ENCODE results near the gene CTTNBP2NL. TPM values are rescaled to one million over a fixed set of nuclear protein-coding genes. Genes with fewer than 3 reads are reported as not detected.

The CTTNBP2NL gene
- total and polyA plus RNA-seq, 10 of the 15 experiments (the other 5 are each of a cell fraction or from before 2014, with no cell fraction given): 2.1 to 11.3 (median 5.6) TPM

DNA sequence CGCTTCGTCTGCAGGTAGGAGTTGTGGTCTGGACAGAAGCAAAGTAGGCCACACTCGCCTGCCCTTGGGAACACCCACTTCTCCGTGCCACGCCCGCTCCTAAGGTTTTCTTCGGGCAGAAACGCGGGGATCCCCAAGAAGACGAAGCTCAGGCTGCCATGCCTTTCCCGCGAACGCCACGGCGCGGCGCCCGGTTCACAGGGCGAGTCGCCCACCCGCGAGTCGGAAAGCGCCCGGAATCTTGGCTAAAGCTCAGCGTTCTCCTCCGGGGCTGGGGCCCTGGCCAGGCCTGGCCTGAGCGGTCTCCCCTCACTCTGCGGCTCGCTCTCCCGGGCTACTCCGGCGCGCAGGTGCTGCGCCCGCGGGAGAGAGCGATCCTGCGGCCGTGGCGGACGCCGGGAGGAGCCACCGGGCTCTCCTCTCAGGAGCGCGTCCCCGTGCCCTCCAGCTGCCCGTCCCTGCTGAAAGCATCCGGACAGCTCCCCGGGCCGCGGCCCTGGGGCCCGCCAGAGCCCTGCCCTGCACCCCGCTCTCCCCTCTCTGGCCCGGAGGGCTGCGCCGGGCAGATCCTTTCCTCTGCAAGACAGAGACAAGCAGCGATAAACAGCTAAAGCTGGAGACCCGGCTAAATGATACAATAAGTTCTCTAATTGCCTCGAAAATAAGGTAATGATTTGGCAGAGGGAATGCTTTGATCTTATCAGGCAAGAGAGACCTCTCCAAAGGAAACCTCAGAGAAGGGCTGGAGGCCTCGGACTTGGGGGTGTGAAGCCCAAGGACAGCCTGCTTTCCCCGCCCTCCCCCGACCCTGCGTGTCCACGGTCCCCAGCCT is 106.0 kb downstream of the CTTNBP2NL start (continued):
- TF ChIP-seq, protein P1, sequence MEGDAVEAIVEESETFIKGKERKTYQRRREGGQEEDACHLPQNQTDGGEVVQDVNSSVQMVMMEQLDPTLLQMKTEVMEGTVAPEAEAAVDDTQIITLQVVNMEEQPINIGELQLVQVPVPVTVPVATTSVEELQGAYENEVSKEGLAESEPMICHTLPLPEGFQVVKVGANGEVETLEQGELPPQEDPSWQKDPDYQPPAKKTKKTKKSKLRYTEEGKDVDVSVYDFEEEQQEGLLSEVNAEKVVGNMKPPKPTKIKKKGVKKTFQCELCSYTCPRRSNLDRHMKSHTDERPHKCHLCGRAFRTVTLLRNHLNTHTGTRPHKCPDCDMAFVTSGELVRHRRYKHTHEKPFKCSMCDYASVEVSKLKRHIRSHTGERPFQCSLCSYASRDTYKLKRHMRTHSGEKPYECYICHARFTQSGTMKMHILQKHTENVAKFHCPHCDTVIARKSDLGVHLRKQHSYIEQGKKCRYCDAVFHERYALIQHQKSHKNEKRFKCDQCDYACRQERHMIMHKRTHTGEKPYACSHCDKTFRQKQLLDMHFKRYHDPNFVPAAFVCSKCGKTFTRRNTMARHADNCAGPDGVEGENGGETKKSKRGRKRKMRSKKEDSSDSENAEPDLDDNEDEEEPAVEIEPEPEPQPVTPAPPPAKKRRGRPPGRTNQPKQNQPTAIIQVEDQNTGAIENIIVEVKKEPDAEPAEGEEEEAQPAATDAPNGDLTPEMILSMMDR (IDR thresholded peaks at IDR 0.05 in 2 of 3, conservative IDR thresholded peaks at IDR 0.05 in 1 of 3; ENCODE audit: control insufficient read depth in 2 of 3, extremely low read depth in 1 of 3, insufficient read depth in 1 of 3, low read depth in 3 of 3, low read length in 3 of 3): peak; percentile 73 to 89 (median 77)
- peak; percentile 63; the same call in 1 of the 2 replicates for TF ChIP-seq GATAD2B (conservative IDR thresholded peaks at IDR 0.05; ENCODE audit: low read depth)
- peak; percentile 51; the same call in 1 of the 2 replicates for TF ChIP-seq LARP7 (IDR thresholded peaks at IDR 0.05)
- no peak for TF ChIP-seq ZBED1 (IDR thresholded peaks at IDR 0.05; ENCODE audit: borderline replicate concordance)
- 0 out of 2 replicates have a peak, but pooled peaks have one; percentile 24 for TF ChIP-seq DPF2 (IDR thresholded peaks at IDR 0.05)

DNA sequence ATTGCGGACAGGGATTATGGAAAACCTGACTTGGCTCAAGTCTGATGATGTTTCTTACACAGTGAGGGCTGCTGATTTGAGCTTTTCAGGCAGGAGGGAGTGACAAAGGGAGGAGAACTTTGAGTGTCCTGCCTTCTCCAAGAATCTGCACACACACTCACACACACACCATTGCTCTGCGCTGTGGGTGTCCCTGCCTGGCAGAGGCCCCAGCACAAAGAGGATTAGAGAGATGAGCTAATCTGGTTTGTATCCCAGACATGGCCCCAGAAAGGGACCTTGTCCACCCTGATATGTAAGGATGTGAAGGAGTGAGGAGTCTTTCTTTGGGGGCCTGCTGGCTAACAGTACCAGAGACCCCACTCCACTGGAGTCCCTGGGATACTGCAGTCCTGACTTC is 106.8 kb downstream of the CTTNBP2NL start:
- no peak overlapping the region for H3K4me2 ChIP-seq (ENCODE audit: control insufficient read depth, insufficient read depth)
- TF ChIP-seq NR2C1 (IDR thresholded peaks at IDR 0.05): no peak
- no peak for TF ChIP-seq FOXM1 (IDR thresholded peaks at IDR 0.05; ENCODE audit: low read depth, low read length)
- RAD21 ChIA-PET (ENCODE audit: unreplicated experiment): interaction anchor here (0.9 to 1.8 kb wide), 5 partner anchors 36 to 205 kb away, joined by 3 to 10 read pairs (median 8); no protein-coding TSS in a partner anchor
- H2AFZ ChIP-seq (ENCODE audit: control insufficient read depth, low read depth, low read length): no peak overlapping the region
- peaks cover 2% of the 10 kb centered on the region; the same call in 1 of the 2 replicates for H3K4me1 ChIP-seq (ENCODE audit: control insufficient read depth, insufficient read depth, low read length)
- FAIRE-seq (no peak), ATAC-seq (no peak), DNase-seq (ENCODE audit: low read depth, low spot score) (no peak)
- no peak overlapping the region for H3K27ac ChIP-seq (ENCODE audit: control insufficient read depth, insufficient read depth)
- H3K4me3 ChIP-seq: no peak overlapping the region
- CTCF ChIA-PET: interaction anchor here (1.0 to 3.7 kb wide), 13 partner anchors 8 to 211 kb away, joined by 3 to 27 read pairs (median 5); partner anchors contain the start of gene CTTNBP2NL
- SMC1A ChIA-PET (ENCODE audit: uncharacterized antibody, unreplicated experiment): interaction anchor here (1.5 to 3.4 kb wide), 5 partner anchors 36 to 206 kb away, joined by 5 to 26 read pairs (median 7); partner anchors contain the start of gene RHOC
- H3K9ac ChIP-seq (ENCODE audit: control insufficient read depth, insufficient read depth, low read length): no peak overlapping the region
- 92% methylated on average over 2 of the region's 2 CpGs for WGBS (ENCODE audit: insufficient coverage, insufficient replicate concordance, low lambda C conversion rate, missing lambda C conversion rate)
- peaks cover 3 to 7% of the 10 kb centered on the region in 2 experiments; a peak in 3 of 4 replicates for H3K27me3 ChIP-seq (replicated peaks in 1 of 2; ENCODE audit: control insufficient read depth in 2 of 2, insufficient read depth in 2 of 2, low read length in 1 of 2)
- no peaks in the 10 kb centered on the region for H3K79me2 ChIP-seq (ENCODE audit: control insufficient read depth, insufficient read depth, low read length)
- in situ Hi-C loops (cut with MboI) (loop anchor here (5.0 kb wide), 1 partner anchor 204 kb away; the partner anchor contains the start of gene RHOC), intact Hi-C loops (cut with micrococcal nuclease; ENCODE audit: unreplicated experiment) (no loop called here)
- no peaks in the 10 kb centered on the region for H3K9me3 ChIP-seq (replicated peaks; ENCODE audit: control insufficient read depth, insufficient read depth, low read length)
- no peaks in the 10 kb centered on the region for H3K36me3 ChIP-seq (ENCODE audit: control insufficient read depth in 2 of 2, insufficient read depth in 2 of 2, low read length in 1 of 2)
- no TSS peak for BruUV-seq (replicated peaks)
- POLR2A ChIA-PET: interaction anchor here (1.1 kb wide), 1 partner anchor 109 kb away, joined by 4 read pairs; no protein-coding TSS in a partner anchor
- H4K20me1 ChIP-seq (ENCODE audit: control insufficient read depth, insufficient read depth): no peaks in the 10 kb centered on the region
